ENCODE data around the gene CYP11A1. TPM values are rescaled to one million over a fixed set of nuclear protein-coding genes. Genes with fewer than 3 reads are reported as not detected.

The CYP11A1 gene
- total RNA-seq, 1 donor from 2014 or later, result 62.4 TPM

DNA sequence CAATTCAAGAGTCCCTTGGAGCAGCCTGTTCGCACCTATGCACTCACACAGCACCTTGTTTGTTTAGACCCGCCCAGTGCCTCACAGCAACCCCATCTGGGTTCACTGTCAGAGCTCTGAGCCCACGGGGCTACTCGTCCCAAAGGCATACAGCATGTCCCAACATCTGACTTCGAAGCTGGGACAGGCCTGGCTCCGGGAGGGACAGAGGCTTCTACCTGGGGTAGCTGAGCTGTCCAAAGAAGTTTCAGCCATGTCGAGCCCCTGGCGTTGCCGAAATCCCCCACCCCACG lies 28.6 kb upstream of the CYP11A1 start:
- TF ChIP-seq, protein P1, sequence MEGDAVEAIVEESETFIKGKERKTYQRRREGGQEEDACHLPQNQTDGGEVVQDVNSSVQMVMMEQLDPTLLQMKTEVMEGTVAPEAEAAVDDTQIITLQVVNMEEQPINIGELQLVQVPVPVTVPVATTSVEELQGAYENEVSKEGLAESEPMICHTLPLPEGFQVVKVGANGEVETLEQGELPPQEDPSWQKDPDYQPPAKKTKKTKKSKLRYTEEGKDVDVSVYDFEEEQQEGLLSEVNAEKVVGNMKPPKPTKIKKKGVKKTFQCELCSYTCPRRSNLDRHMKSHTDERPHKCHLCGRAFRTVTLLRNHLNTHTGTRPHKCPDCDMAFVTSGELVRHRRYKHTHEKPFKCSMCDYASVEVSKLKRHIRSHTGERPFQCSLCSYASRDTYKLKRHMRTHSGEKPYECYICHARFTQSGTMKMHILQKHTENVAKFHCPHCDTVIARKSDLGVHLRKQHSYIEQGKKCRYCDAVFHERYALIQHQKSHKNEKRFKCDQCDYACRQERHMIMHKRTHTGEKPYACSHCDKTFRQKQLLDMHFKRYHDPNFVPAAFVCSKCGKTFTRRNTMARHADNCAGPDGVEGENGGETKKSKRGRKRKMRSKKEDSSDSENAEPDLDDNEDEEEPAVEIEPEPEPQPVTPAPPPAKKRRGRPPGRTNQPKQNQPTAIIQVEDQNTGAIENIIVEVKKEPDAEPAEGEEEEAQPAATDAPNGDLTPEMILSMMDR (IDR thresholded peaks at IDR 0.05), result no peak
- intact Hi-C loops (cut with DNase I), result no loop called here
- no peaks in the 10 kb centered on the region for H3K27me3 ChIP-seq
- H3K27ac ChIP-seq, result no peak overlapping the region
- no peak overlapping the region for H3K4me3 ChIP-seq
- no peaks in the 10 kb centered on the region for H3K36me3 ChIP-seq
- no peak for DNase-seq (ENCODE audit: low spot score in 2 of 2)
- H3K4me1 ChIP-seq, result no peaks in the 10 kb centered on the region
- H3K9me3 ChIP-seq, result no peaks in the 10 kb centered on the region

DNA sequence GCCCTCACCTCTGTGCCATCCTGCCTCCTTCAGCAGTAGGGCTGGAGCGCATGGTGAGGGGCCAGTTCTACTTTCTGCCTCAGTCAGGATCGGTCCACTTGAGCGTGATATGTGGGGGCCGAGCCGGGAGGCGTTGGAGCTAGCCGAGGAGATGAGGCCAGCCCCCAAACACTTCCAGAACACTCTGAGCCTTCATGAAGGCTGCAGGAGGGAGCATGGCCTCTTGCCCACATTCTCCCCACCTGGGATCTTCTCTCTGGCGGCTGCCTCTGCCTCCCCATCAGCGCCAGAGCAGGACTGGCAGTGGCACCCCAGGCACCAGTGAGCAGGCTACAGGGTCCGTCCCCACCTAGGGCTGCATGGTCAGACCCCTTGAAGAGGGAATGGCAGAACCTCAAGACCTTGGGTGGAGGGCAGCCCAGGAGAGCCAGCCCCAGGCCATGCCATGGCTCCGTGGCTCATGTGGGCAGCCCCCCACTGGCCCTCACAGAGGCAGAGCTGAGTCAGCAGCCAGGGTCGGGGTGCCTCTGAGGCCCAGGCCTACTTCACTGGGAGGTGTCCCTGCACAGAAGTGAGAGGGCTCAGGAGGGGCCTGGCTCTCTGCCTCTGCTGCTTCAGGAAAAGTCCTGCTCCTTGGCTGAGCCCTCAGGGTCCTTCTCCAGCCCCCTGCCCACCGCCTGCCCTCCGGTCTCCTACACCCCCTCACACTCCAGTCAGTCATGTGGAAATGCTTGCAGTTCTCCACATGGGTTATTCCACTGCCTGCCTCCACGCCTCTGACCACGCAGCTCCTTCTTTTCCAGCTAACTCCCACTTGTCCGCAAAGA lies 28.1 kb upstream of the CYP11A1 start:
- H3K27me3 ChIP-seq, result no peaks in the 10 kb centered on the region
- no peak overlapping the region for H3K4me3 ChIP-seq
- no peaks in the 10 kb centered on the region for H3K9me3 ChIP-seq
- DNase-seq (ENCODE audit: low spot score in 2 of 2), result no peak
- intact Hi-C loops (cut with DNase I), result no loop called here
- TF ChIP-seq, protein P1 (IDR thresholded peaks at IDR 0.05), result no peak
- H3K4me1 ChIP-seq, result no peaks in the 10 kb centered on the region
- H3K36me3 ChIP-seq, result no peaks in the 10 kb centered on the region
- H3K27ac ChIP-seq, result no peak overlapping the region

DNA sequence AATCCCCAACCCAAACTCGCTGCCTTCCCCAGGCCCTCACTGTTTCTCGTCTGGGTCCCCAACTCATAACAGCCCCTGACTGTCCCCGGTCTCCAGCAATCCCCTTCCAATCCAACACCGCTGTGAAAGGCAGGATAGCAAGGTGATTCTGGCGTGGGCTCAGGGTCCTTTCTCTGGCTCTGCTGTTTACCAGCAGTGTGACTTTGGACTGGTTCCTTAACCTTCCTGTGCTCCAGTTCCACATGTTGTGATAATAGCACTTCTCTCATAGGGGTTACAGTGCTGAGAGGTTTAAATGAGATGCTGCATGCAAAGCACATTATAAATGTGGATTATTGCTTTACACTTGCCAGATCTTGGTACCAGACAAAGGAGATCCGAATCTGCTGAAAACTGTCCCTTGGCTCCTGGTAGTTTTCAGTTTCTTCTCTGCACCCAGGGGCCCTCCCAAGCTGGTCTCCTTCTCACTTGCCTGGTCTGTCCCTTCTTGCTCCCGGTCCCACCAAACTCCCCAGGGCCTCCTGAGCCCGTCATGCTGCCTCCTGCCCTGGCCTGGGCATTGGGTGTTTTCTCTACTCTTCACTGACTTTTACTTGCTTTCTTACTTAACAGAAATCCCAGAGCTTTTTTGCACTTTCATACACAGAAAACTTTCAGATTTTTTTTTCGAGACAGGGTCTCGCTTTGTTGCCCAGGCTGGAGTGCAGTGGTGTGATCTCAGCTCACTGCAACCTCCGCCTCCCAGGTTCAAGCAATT lies 26.8 kb upstream of the CYP11A1 start:
- intact Hi-C loops (cut with DNase I), result no loop called here

DNA sequence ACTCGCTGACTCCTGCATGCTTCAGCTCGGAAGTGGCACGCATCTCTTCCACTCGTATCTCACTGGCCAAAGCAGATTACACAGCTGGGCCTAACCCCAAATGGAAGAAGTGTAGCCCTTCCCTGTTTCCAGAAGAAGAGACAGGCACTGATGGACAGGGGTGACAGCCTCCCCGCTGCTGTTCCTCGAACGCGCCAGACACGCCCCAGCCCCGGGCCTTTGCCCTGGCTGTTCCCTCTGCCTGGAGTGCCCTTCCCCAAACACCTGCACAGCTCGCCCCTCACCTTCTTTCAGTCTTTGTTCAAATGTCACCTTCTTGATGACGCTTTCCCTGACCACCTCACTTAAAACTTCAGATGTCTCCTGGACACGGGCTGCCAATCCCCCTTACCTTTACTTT lies 26.0 kb upstream of the CYP11A1 start:
- TF ChIP-seq, protein P1 (IDR thresholded peaks at IDR 0.05), result no peak
- intact Hi-C loops (cut with DNase I), result no loop called here

More for the DNA sequence above, 26.8 kb upstream of the CYP11A1 start:
- Histone ChIP-seq H3K27me3 (no peaks in the 10 kb centered on the region), H3K36me3 (no peaks in the 10 kb centered on the region), H3K27ac (no peak overlapping the region), H3K9me3 (no peaks in the 10 kb centered on the region), H3K4me1 (no peaks in the 10 kb centered on the region), H3K4me3 (no peak overlapping the region)
- DNase-seq (ENCODE audit: low spot score in 2 of 2), result no peak
- TF ChIP-seq, protein P1 (IDR thresholded peaks at IDR 0.05), result no peak

DNA sequence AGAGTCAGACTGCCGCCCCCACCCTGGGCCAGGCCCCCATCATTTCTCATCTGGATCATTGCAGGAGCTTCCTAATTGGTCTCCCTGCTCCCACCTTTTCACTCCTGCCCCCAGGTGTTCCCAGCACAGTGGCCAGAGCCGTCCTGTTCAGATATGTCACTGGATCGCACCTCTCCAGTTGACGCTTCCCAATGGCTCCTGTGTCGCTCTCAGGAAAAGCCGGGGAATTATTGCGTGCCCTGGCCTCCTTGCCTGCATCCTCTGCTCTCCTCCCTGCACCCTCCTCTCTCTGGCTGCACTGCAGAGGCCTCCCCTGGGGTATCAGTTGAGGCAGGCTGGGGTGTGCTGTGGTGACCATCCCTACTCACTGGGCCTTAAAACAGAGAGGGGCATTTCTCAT lies 25.5 kb upstream of the CYP11A1 start:
- no peak overlapping the region for H3K27ac ChIP-seq
- H3K9me3 ChIP-seq, result no peaks in the 10 kb centered on the region
- no peak overlapping the region for H3K4me3 ChIP-seq
- H3K36me3 ChIP-seq, result no peaks in the 10 kb centered on the region
- H3K4me1 ChIP-seq, result no peaks in the 10 kb centered on the region
- TF ChIP-seq, protein P1 (IDR thresholded peaks at IDR 0.05), result no peak
- DNase-seq (ENCODE audit: low spot score in 2 of 2), result no peak
- intact Hi-C loops (cut with DNase I), result no loop called here
- no peaks in the 10 kb centered on the region for H3K27me3 ChIP-seq

More for the DNA sequence above, 26.0 kb upstream of the CYP11A1 start:
- no peak for DNase-seq (ENCODE audit: low spot score in 2 of 2)
- Histone ChIP-seq H3K27ac (no peak overlapping the region), H3K27me3 (no peaks in the 10 kb centered on the region), H3K4me1 (no peaks in the 10 kb centered on the region), H3K36me3 (no peaks in the 10 kb centered on the region), H3K4me3 (no peak overlapping the region), H3K9me3 (no peaks in the 10 kb centered on the region)

All from ascending aorta (tissue), 2 donors.